ENCODE results near the gene PCAT6. TPM values are rescaled to one million over a fixed set of nuclear protein-coding genes. Genes with fewer than 3 reads are reported as not detected.

PCAT6 gene
- total RNA-seq, 1 donor from 2014 or later: not detected

DNA sequence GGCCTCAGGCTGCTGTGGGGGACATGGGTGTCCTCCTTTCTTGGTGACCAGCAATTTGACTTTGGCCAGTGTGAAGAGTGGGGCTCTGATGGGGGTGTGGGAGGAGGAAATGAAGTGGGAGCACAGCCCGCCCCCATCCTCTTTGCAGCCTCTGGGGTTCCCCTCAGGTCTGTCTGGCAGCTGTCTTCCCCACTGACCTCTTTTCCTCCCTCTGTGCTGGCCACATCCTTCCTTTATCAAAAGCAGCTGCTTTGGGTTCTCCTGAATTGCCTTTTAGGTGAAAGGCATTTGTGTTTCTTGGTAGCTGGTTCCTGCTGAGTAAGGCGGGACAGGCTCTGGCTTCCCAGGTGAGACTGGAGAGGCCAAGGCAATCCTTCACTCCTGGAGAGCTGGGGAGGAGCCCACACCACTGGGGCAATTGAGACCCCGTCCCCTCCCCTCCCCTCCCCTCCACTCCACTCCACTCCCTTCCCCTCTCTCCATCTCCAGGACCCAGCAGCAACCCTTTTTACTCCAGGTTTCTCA is 24.9 kb downstream of the PCAT6 start:
- DNase-seq (ENCODE audit: low read depth) (no peak), FAIRE-seq (no peak)
- Histone ChIP-seq H3K36me3 (ENCODE audit: control insufficient read depth, insufficient read depth, low read length) (no peaks in the 10 kb centered on the region), H3K4me3 (ENCODE audit: low read depth, low read length) (no peak overlapping the region), H3K27me3 (ENCODE audit: control insufficient read depth, insufficient read depth, low read length) (no peaks in the 10 kb centered on the region)
- TF ChIP-seq, protein P1, sequence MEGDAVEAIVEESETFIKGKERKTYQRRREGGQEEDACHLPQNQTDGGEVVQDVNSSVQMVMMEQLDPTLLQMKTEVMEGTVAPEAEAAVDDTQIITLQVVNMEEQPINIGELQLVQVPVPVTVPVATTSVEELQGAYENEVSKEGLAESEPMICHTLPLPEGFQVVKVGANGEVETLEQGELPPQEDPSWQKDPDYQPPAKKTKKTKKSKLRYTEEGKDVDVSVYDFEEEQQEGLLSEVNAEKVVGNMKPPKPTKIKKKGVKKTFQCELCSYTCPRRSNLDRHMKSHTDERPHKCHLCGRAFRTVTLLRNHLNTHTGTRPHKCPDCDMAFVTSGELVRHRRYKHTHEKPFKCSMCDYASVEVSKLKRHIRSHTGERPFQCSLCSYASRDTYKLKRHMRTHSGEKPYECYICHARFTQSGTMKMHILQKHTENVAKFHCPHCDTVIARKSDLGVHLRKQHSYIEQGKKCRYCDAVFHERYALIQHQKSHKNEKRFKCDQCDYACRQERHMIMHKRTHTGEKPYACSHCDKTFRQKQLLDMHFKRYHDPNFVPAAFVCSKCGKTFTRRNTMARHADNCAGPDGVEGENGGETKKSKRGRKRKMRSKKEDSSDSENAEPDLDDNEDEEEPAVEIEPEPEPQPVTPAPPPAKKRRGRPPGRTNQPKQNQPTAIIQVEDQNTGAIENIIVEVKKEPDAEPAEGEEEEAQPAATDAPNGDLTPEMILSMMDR (IDR thresholded peaks at IDR 0.05; ENCODE audit: insufficient read depth, low read length, severe bottlenecking): no peak

DNA sequence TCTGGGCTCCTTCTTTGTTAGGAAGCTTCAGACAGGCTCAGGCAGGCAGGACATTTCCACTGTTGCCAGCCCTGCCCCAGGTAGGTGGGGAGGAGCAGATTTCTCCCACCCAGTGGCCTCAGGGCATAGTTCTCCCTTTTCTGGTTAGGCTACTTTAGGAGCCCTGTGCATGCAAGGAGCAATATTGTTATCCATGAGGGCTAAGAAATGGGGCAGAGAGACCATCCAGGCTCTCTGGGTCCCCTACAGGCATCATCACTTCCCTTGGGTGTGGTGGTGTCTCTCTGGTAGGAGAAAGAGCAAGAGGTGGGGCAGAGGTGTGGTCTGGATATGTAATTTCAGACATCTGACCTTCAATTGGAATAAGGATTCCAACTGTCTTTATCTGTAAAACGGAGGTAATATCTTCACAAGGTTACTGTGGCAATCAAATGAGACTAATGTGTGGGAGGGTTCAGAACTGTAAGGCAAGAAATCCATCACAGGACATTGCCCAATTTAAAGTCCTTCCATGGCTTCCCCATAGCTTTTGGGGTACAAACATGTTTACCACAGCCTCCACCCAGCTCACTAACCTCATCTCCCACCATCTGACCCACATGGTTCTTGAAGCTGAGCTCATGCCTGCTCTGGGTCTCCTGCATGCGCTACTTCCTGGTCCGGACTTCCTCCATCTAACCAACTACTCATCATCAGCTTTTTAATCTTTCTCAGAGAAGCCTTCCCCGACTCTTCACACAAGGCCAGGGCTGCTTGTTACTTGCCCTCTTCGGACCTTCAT is 26.1 kb downstream of the PCAT6 start:
- FAIRE-seq: no peak
- TF ChIP-seq, protein P1 (IDR thresholded peaks at IDR 0.05; ENCODE audit: insufficient read depth, low read length, severe bottlenecking): no peak
- DNase-seq (ENCODE audit: low read depth): peak; percentile 82
- Histone ChIP-seq H3K4me3 (ENCODE audit: low read depth, low read length) (no peak overlapping the region), H3K36me3 (ENCODE audit: control insufficient read depth, insufficient read depth, low read length) (no peaks in the 10 kb centered on the region), H3K27me3 (ENCODE audit: control insufficient read depth, insufficient read depth, low read length) (no peaks in the 10 kb centered on the region)

DNA sequence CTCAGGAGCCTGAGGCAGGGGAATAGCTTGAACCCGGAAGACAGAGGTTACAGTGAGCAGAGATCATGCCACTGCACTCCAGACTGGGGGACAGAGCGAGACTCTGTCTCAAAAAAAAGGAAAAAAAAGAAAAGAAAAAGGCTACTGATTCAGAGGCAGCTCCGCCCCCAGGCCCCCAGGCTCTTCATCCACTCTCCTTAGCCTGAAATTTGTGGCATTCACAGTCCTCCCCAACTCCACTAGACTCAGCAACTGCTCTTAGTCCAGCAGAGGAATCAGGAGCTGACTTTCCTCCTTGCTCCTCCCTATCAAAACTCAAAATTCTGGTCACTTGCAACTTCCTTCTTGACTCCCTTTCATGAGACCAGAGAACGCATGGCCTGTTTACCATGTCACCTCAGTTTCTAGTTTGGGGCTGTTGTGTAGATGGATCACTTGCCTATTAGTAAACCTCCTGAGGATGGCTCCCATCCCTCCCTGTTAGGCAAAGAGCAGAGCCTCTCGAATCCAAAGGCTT is 27.1 kb downstream of the PCAT6 start:
- TF ChIP-seq, protein P1 (IDR thresholded peaks at IDR 0.05; ENCODE audit: insufficient read depth, low read length, severe bottlenecking): no peak
- no peak for FAIRE-seq
- DNase-seq (ENCODE audit: low read depth): no peak

DNA sequence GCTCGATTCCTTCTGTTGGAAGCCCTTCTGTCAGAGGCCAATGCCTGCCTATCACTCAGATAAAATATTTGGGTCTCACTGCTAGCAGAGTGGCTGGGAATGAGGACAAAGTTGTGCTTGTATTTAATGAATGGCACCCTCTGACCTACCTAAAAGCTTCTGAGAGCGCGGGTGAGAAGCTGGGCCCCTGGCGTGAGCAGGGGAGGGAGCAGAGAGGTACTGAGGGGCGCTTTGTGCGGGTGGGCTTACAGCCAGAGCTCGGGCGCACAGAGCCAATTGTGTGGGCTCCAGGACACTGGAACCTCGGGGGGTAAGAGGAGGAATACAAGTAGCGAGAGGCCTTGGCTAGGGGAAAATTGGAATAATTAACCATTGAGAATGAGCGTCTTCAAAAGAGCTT is 32.3 kb downstream of the PCAT6 start:
- TF ChIP-seq, protein P1 (IDR thresholded peaks at IDR 0.05; ENCODE audit: insufficient read depth, low read length, severe bottlenecking): no peak
- Histone ChIP-seq H3K36me3 (ENCODE audit: control insufficient read depth, insufficient read depth, low read length) (no peaks in the 10 kb centered on the region), H3K4me3 (ENCODE audit: low read depth, low read length) (no peak overlapping the region), H3K27me3 (ENCODE audit: control insufficient read depth, insufficient read depth, low read length) (no peaks in the 10 kb centered on the region)
- FAIRE-seq: no peak
- DNase-seq (ENCODE audit: low read depth): no peak

More for the DNA sequence above, 27.1 kb downstream of the PCAT6 start:
- H3K4me3 ChIP-seq (ENCODE audit: low read depth, low read length): no peak overlapping the region
- H3K27me3 ChIP-seq (ENCODE audit: control insufficient read depth, insufficient read depth, low read length): no peaks in the 10 kb centered on the region
- H3K36me3 ChIP-seq (ENCODE audit: control insufficient read depth, insufficient read depth, low read length): no peaks in the 10 kb centered on the region

DNA sequence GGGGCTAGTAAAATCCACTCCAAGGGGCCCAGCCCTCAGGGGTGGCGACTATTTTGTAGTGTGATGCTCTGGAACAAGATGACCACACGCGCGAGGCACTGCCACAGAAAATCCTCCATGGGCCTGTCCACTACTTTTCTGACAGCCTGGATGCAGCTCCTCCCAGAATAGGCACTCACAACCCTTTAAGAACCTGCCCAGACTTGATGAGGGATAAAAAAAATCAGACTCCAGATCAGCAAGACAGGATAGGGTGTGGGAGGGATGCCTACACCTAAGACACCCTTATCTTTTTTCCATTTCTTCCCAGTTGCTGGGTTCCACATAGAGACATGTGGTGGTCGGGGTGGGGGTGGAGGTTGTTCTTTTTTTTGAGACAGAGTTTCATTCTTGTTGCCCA is 33.5 kb downstream of the PCAT6 start:
- no peaks in the 10 kb centered on the region for H3K27me3 ChIP-seq (ENCODE audit: control insufficient read depth, insufficient read depth, low read length)
- no peaks in the 10 kb centered on the region for H3K36me3 ChIP-seq (ENCODE audit: control insufficient read depth, insufficient read depth, low read length)
- peak; percentile 76 for DNase-seq (ENCODE audit: low read depth)
- no peak overlapping the region for H3K4me3 ChIP-seq (ENCODE audit: low read depth, low read length)
- TF ChIP-seq, protein P1 (IDR thresholded peaks at IDR 0.05; ENCODE audit: insufficient read depth, low read length, severe bottlenecking): no peak
- no peak for FAIRE-seq
